HCT116 (cell line): ENCODE data around the gene ASB3. TPM values are rescaled to one million over a fixed set of nuclear protein-coding genes. Genes with fewer than 3 reads are reported as not detected.

Source experiments
- ATAC-seq: fragments of 200-7000 bp; cut with Tn5 transposase; 2 replicates; pipeline ENCODE4 v1.9.1; 2020; ENCODE audit warnings: mild to moderate bottlenecking, moderate library complexity
- BruUV-seq: library from RNA; stranded (reverse); fragments of 400-500 nt; replicated peaks from 2 replicates; lab custom pipeline; 2021; lab: Mats Ljungman, UMichigan
- CTCF ChIA-PET: fragments of 300-600 bp; sonication (Branson Sonifier 250); formaldehyde crosslinking; loops from one replicate; lab custom pipeline; 2021; ENCODE audit warnings: antibody characterized with exemption; lab: Charles Lee
- POLR2A ChIA-PET: fragments of 300-600, 350-600 bp; sonication (Branson Sonifier 250); formaldehyde crosslinking; loops from one replicate; lab custom pipeline; 2021; ENCODE audit warnings: antibody characterized with exemption; lab: Charles Lee
- RAD21 ChIA-PET, 2 experiments: fragments of 300-600 bp; sonication (Branson Sonifier 250); formaldehyde crosslinking; loops; one replicate each; lab custom pipeline; 2023; ENCODE audit warnings: low total read pairs in 2 of 2; ENCODE audit not compliant: uncharacterized antibody in 2 of 2, unreplicated experiment in 2 of 2, low non-redundant PET in 1 of 2; lab: Charles Lee
- DNase-seq: peaks from one replicate; pipeline ENCODE4 v3.0.0-alpha.2; 2010; ENCODE audit warnings: low read depth, low spot score
- H2AFZ ChIP-seq: fragments of 200-600 bp; shearing (Covaris generic), sonication (generic); 2 replicates; pipeline ENCODE4 v1.6.1; 2017; ENCODE audit warnings: low read depth, mixed run types, mixed read lengths, antibody characterized with exemption, low read length; ENCODE audit not compliant: poor library complexity, severe bottlenecking
- H3K27ac ChIP-seq: 2 replicates; pipeline ENCODE4 v1.5.1; 2012; ENCODE audit warnings: low read depth, low read length
- H3K27me3 ChIP-seq: fragments of 200-600 bp; sonication (generic); 2 replicates; pipeline ENCODE4 v1.6.1; 2016; ENCODE audit warnings: mixed run types, low read length, mixed read lengths; ENCODE audit not compliant: insufficient read depth
- H3K36me3 ChIP-seq, 2 experiments: fragments of 200-500 bp in 1 of 2; fragments of 200-600 bp in 1 of 2; sonication (Bioruptor generic) in 1 of 2; sonication (generic) in 1 of 2; 2 replicates each; pipeline versions ENCODE4 v1.5.1 to v1.6.1; 2014 to 2016; ENCODE audit warnings: low read length in 2 of 2, inconsistent platforms in 1 of 2, mixed read lengths in 1 of 2, mixed run types in 1 of 2; ENCODE audit not compliant: insufficient read depth in 2 of 2, control insufficient read depth in 1 of 2
- H3K4me1 ChIP-seq, 2 experiments: fragments of 200-600 bp in 1 of 2; sonication (generic) in 1 of 2; 2 replicates each; pipeline versions ENCODE4 v1.5.1 to v1.6.1; 2012 to 2017; ENCODE audit warnings: low read length in 2 of 2, inconsistent platforms in 1 of 2, mild to moderate bottlenecking in 1 of 2, mixed read lengths in 1 of 2, mixed run types in 1 of 2, moderate library complexity in 1 of 2; ENCODE audit not compliant: insufficient read depth in 2 of 2, control insufficient read depth in 1 of 2
- H3K4me2 ChIP-seq: fragments of 200-600 bp; sonication (generic); 2 replicates; pipeline ENCODE4 v1.6.1; 2017; ENCODE audit warnings: mixed run types, low read length, mixed read lengths
- H3K4me3 ChIP-seq, 2 experiments: fragments of 200-600 bp in 1 of 2; sonication (generic) in 1 of 2; replicated peaks in 1 of 2; 2 replicates each; pipeline ENCODE4 v1.5.1; 2011 to 2016; ENCODE audit warnings: low read length in 2 of 2, control low read depth in 1 of 2, low read depth in 1 of 2, mild to moderate bottlenecking in 1 of 2, mixed read lengths in 1 of 2, mixed run types in 1 of 2
- H3K79me2 ChIP-seq: fragments of 200-600 bp; sonication (generic); 2 replicates; pipeline ENCODE4 v1.6.1; 2017; ENCODE audit warnings: mild to moderate bottlenecking, mixed run types, low read length, moderate library complexity, mixed read lengths; ENCODE audit not compliant: insufficient read depth
- H3K9ac ChIP-seq: fragments of 200-600 bp; sonication (generic); 2 replicates; pipeline ENCODE4 v1.6.1; 2016; ENCODE audit warnings: low read length, mixed read lengths
- H3K9me2 ChIP-seq: fragments of 200-600 bp; sonication (generic), shearing (Covaris generic); 2 replicates; pipeline ENCODE4 v1.6.1; 2017; ENCODE audit warnings: mixed run types, mild to moderate bottlenecking, moderate library complexity; ENCODE audit not compliant: insufficient read depth
- H3K9me3 ChIP-seq, 2 experiments: fragments of 200-500 bp in 1 of 2; fragments of 200-600 bp in 1 of 2; sonication (Bioruptor generic) in 1 of 2; sonication (generic) in 1 of 2; 2 replicates each; pipeline ENCODE4 v1.6.1; 2014 to 2017; ENCODE audit warnings: low read length in 2 of 2, mixed read lengths in 2 of 2, inconsistent platforms in 1 of 2, low read depth in 1 of 2, mild to moderate bottlenecking in 1 of 2, mixed run types in 1 of 2, moderate library complexity in 1 of 2; ENCODE audit not compliant: control insufficient read depth in 1 of 2, insufficient read depth in 1 of 2
- H4K20me1 ChIP-seq: fragments of 200-600 bp; sonication (generic), shearing (Covaris generic); 2 replicates; pipeline ENCODE4 v1.6.1; 2017; ENCODE audit warnings: mixed run types, mild to moderate bottlenecking, moderate library complexity; ENCODE audit not compliant: insufficient read depth
- CBX3 ChIP-seq: IDR thresholded peaks from 2 replicates; pipeline ENCODE4 v1.6.1; 2012; ENCODE audit warnings: low read depth
- CTCF ChIP-seq, 3 experiments: fragments of 200-600 bp in 1 of 3; sonication (generic) in 1 of 3; IDR thresholded peaks in 2 of 3; conservative IDR thresholded peaks in 1 of 3; 2 replicates each; pipeline ENCODE4 v1.5.1; 2012 to 2017; ENCODE audit warnings: low read depth in 2 of 3, low read length in 2 of 3, antibody characterized with exemption in 1 of 3, borderline replicate concordance in 1 of 3, control low read depth in 1 of 3, mild to moderate bottlenecking in 1 of 3, mixed read lengths in 1 of 3, mixed run types in 1 of 3, moderate library complexity in 1 of 3; ENCODE audit not compliant: insufficient read depth in 1 of 3
- ELF1 ChIP-seq: IDR thresholded peaks from 2 replicates; pipeline ENCODE4 v1.6.1; 2012; ENCODE audit warnings: low read depth, borderline replicate concordance
- EZH2 ChIP-seq: fragments of 200-600 bp; sonication (generic); IDR thresholded peaks from 2 replicates; pipeline ENCODE4 v1.6.1; 2017; ENCODE audit warnings: antibody characterized with exemption, mixed run types
- EZH2phosphoT487 ChIP-seq: fragments of 200-600 bp; IDR thresholded peaks from 2 replicates; pipeline ENCODE4 v1.6.1; 2018; ENCODE audit warnings: antibody characterized with exemption, borderline replicate concordance
- FOSL1 ChIP-seq: IDR thresholded peaks from 2 replicates; pipeline ENCODE4 v1.6.1; 2012; ENCODE audit warnings: low read depth
- POLR2A ChIP-seq: IDR thresholded peaks from 2 replicates; pipeline ENCODE4 v1.7.0; 2011; ENCODE audit warnings: borderline replicate concordance; ENCODE audit not compliant: insufficient read depth, insufficient read length; ENCODE audit errors: extremely low read depth
- POLR2AphosphoS5 ChIP-seq: IDR thresholded peaks from 2 replicates; pipeline ENCODE4 v1.6.1; 2011; ENCODE audit warnings: mild to moderate bottlenecking, low read depth, low read length, moderate library complexity
- REST ChIP-seq: IDR thresholded peaks from 2 replicates; pipeline ENCODE4 v1.6.1; 2012; ENCODE audit warnings: low read depth
- SP1 ChIP-seq: IDR thresholded peaks from 2 replicates; pipeline ENCODE4 v1.6.1; 2012; ENCODE audit warnings: low read depth
- TCF7L2 ChIP-seq: IDR thresholded peaks from 2 replicates; pipeline ENCODE4 v1.7.0; 2011; ENCODE audit warnings: borderline replicate concordance, inconsistent platforms; ENCODE audit not compliant: insufficient read depth, insufficient read length; ENCODE audit errors: extremely low read depth
- YY1 ChIP-seq: IDR thresholded peaks from 2 replicates; pipeline ENCODE4 v1.6.1; 2011; ENCODE audit warnings: low read length, low read depth, moderate library complexity, mild to moderate bottlenecking; ENCODE audit not compliant: insufficient replicate concordance; ENCODE audit errors: extremely low read depth
- ZFX ChIP-seq: fragments of 450-650 bp; IDR thresholded peaks from 2 replicates; pipeline ENCODE4 v1.6.1; 2017
- ZNF274 ChIP-seq: fragments of 200-500 bp; sonication (Bioruptor generic); IDR thresholded peaks from 2 replicates; pipeline ENCODE4 v1.6.1; 2014; ENCODE audit warnings: mild to moderate bottlenecking, low read depth, low read length, inconsistent platforms
- intact Hi-C: fragments of 100-400 bp; cut with micrococcal nuclease; formaldehyde crosslinking; loops from 2 replicates; pipeline ENCODE4 v1.10.0; 2022
- total RNA-seq: library from RNA; stranded (reverse); gene quantifications from one replicate; pipeline ENCODE4 v1.2.1, GENCODE V29; 2021; ENCODE audit not compliant: unreplicated experiment

Gene ASB3
- total RNA-seq, 1 experiment from 2014 or later = 17.3 TPM

- peaks cover 95% of the 10 kb centered on the region for H3K79me2 ChIP-seq
- no peak overlapping the region for H2AFZ ChIP-seq
- intact Hi-C loops = no loop called here
- no peaks in the 10 kb centered on the region for H3K4me1 ChIP-seq
- DNase-seq (no peak), ATAC-seq (no peak)
- H3K36me3 ChIP-seq = peaks cover 0 to 4% of the 10 kb centered on the region in 2 experiments; a peak in 1 of 4 replicates
- no peak overlapping the region for H3K27ac ChIP-seq
- H3K4me3 ChIP-seq = no peak overlapping the region
- H3K9me3 ChIP-seq = no peaks in the 10 kb centered on the region
- H3K27me3 ChIP-seq = no peaks in the 10 kb centered on the region
- CTCF ChIA-PET = no interaction called here
- TF ChIP-seq EZH2phosphoT487 (no peak), ZFX (no peak)
- H3K9me2 ChIP-seq = no peaks in the 10 kb centered on the region
- POLR2A ChIA-PET = interaction anchor here (1.6 kb wide), 1 partner anchor 10 kb away, joined by 5 read pairs; the partner anchor contains the start of gene CHAC2
- RAD21 ChIA-PET = no interaction called here
- no peak overlapping the region for H3K9ac ChIP-seq
- H4K20me1 ChIP-seq = no peaks in the 10 kb centered on the region
- no TSS peak for BruUV-seq
- H3K4me2 ChIP-seq = no peak overlapping the region
Observed at GRCh38 chr2:53777134-53777533, 9.6 kb downstream of the ASB3 start.

- DNase-seq = no peak
- ChIA-PET CTCF (no interaction called here), POLR2A (interaction anchor here (0.7 kb wide), 1 partner anchor 327 kb away, joined by 3 read pairs; no protein-coding TSS in a partner anchor)
- intact Hi-C loops = no loop called here
- Histone ChIP-seq H3K4me2 (no peak overlapping the region), H3K4me1 (peaks cover 8 to 21% of the 10 kb centered on the region in 2 experiments; a peak in 3 of 4 replicates), H3K27ac (no peak overlapping the region), H3K36me3 (peaks cover 0 to 4% of the 10 kb centered on the region in 2 experiments; a peak in 1 of 4 replicates), H4K20me1 (no peaks in the 10 kb centered on the region), H3K9ac (no peak overlapping the region)
- TF ChIP-seq EZH2phosphoT487 (no peak), CBX3 (no peak), POLR2A (no peak), FOSL1 (no peak), CTCF (IDR thresholded peaks at IDR 0.05 in 2 of 3, conservative IDR thresholded peaks at IDR 0.05 in 1 of 3; ENCODE audit: borderline replicate concordance in 1 of 3, insufficient read depth in 1 of 3, low read depth in 2 of 3, low read length in 2 of 3) (no peak), POLR2AphosphoS5 (no peak), REST (no peak), EZH2 (no peak), YY1 (no peak), TCF7L2 (no peak), ZNF274 (no peak), SP1 (no peak), ELF1 (no peak)
- TF ChIP-seq, all 23 proteins: peak for 0
- H2AFZ ChIP-seq = no peak overlapping the region
- no peaks in the 10 kb centered on the region for H3K27me3 ChIP-seq
- no TSS peak for BruUV-seq
- ATAC-seq = no peak
- H3K4me3 ChIP-seq = no peak overlapping the region
- no peaks in the 10 kb centered on the region for H3K9me3 ChIP-seq
- H3K9me2 ChIP-seq = no peaks in the 10 kb centered on the region
- H3K79me2 ChIP-seq = peaks cover 70% of the 10 kb centered on the region
- RAD21 ChIA-PET = no interaction called here
Observed at GRCh38 chr2:53770264-53770663, 16.5 kb downstream of the ASB3 start.
